Measurements from ENCODE around the gene CACNA1G. TPM values are rescaled to one million over a fixed set of nuclear protein-coding genes. Genes with fewer than 3 reads are reported as not detected.

CACNA1G gene
- total and polyA plus RNA-seq, 2 donors (not counting 3 experiments of a cell fraction or from before 2014, with no cell fraction given): not detected

GRCh38 chr17:50584749-50585148, 24.2 kb downstream of the CACNA1G start:
- Histone ChIP-seq H3K9me3 (replicated peaks; ENCODE audit: control insufficient read depth, insufficient read depth, low read length) (no peaks in the 10 kb centered on the region), H2AFZ (ENCODE audit: low read depth, low read length) (no peak overlapping the region), H3K4me3 (replicated peaks in 1 of 3; ENCODE audit: insufficient read depth in 1 of 3, low read depth in 1 of 3, low read length in 3 of 3) (no peak overlapping the region), H3K79me2 (ENCODE audit: control insufficient read depth, insufficient read depth, low read length) (no peaks in the 10 kb centered on the region), H3K4me2 (ENCODE audit: insufficient read depth, low read length) (no peak overlapping the region), H3K27ac (ENCODE audit: insufficient read depth, low read depth, low read length) (no peak overlapping the region), H3K36me3 (ENCODE audit: control insufficient read depth in 2 of 2, extremely low read depth in 1 of 2, insufficient read depth in 2 of 2, low read length in 2 of 2) (no peaks in the 10 kb centered on the region), H3K9ac (replicated peaks; ENCODE audit: extremely low read depth, insufficient read depth, low read length) (no peak overlapping the region), H3K4me1 (ENCODE audit: control insufficient read depth, extremely low read depth, insufficient read depth, low read length) (no peaks in the 10 kb centered on the region), H3K9me1 (replicated peaks; ENCODE audit: control insufficient read depth, extremely low read depth, insufficient read depth, low read length) (no peaks in the 10 kb centered on the region), H4K20me1 (replicated peaks; ENCODE audit: control insufficient read depth, extremely low read depth, insufficient read depth, low read length) (no peaks in the 10 kb centered on the region), H3K27me3 (ENCODE audit: control insufficient read depth in 2 of 2, insufficient read depth in 2 of 2, low read length in 2 of 2) (peaks cover 0 to 6% of the 10 kb centered on the region in 2 experiments)
- POLR2A ChIA-PET: no interaction called here
- intact Hi-C loops (cut with micrococcal nuclease): no loop called here
- no TSS peak for BruUV-seq (replicated peaks)
- DNase-seq (ENCODE audit: low read depth, low spot score) (no peak), FAIRE-seq (no peak)
- CTCF ChIA-PET: interaction anchor here (0.8 kb wide), 1 partner anchor 120 kb away, joined by 4 read pairs; no protein-coding TSS in a partner anchor
- no peak for TF ChIP-seq MYC (IDR thresholded peaks at IDR 0.05; ENCODE audit: low read depth, low read length)
- no peak for TF ChIP-seq MAX (IDR thresholded peaks at IDR 0.05; ENCODE audit: insufficient read depth, insufficient read length)
- no peak for TF ChIP-seq FOS (IDR thresholded peaks at IDR 0.05; ENCODE audit: borderline replicate concordance, insufficient read depth, low read length)
- no peak for TF ChIP-seq JUN (IDR thresholded peaks at IDR 0.05; ENCODE audit: borderline replicate concordance, insufficient read depth, insufficient read length, low read depth)
- no peak for TF ChIP-seq EZH2 (IDR thresholded peaks at IDR 0.05; ENCODE audit: borderline replicate concordance, low read depth, low read length, severe bottlenecking)
- TF ChIP-seq POLR2A (IDR thresholded peaks at IDR 0.05; ENCODE audit: low read depth, low read length): no peak
- TF ChIP-seq, protein P1, sequence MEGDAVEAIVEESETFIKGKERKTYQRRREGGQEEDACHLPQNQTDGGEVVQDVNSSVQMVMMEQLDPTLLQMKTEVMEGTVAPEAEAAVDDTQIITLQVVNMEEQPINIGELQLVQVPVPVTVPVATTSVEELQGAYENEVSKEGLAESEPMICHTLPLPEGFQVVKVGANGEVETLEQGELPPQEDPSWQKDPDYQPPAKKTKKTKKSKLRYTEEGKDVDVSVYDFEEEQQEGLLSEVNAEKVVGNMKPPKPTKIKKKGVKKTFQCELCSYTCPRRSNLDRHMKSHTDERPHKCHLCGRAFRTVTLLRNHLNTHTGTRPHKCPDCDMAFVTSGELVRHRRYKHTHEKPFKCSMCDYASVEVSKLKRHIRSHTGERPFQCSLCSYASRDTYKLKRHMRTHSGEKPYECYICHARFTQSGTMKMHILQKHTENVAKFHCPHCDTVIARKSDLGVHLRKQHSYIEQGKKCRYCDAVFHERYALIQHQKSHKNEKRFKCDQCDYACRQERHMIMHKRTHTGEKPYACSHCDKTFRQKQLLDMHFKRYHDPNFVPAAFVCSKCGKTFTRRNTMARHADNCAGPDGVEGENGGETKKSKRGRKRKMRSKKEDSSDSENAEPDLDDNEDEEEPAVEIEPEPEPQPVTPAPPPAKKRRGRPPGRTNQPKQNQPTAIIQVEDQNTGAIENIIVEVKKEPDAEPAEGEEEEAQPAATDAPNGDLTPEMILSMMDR (IDR thresholded peaks at IDR 0.05; ENCODE audit: extremely low read depth in 1 of 2, insufficient read depth in 1 of 2, low read depth in 1 of 2, low read length in 2 of 2): no peak
- no peak for TF ChIP-seq GATA2 (IDR thresholded peaks at IDR 0.05; ENCODE audit: insufficient read depth, insufficient read length, low read depth, low read length)
- no peak for TF ChIP-seq POLR2AphosphoS5 (IDR thresholded peaks at IDR 0.05; ENCODE audit: insufficient read depth, low read depth, low read length)
- dilution Hi-C loops (cut with MboI; ENCODE audit: extremely low pct_ligation_motif_present, low sequenced_read_pairs): no loop called here

Data from endothelial cell of umbilical vein (primary cell).